Fibroblast of skin of back (primary cell): ENCODE data around the gene SMU1.
"Not testable (repeated sequence)": the region's sequence is repeated elsewhere in the genome, so short reads cannot be mapped to it uniquely, and the experiment has no call there.

ENCODE experiments used
- DNase-seq: peaks from one replicate; pipeline ENCODE4 v3.0.0-alpha.2; 2013

The SMU1 gene

GRCh38 chr9:33105504-33105903 lies 29.0 kb upstream of the SMU1 start:
- DNase-seq, result no peak

GRCh38 chr9:33104401-33104800 lies 27.9 kb upstream of the SMU1 start:
- no peak for DNase-seq

- no peak for DNase-seq
Measured at GRCh38 chr9:33103501-33104281, 27.2 kb upstream of the SMU1 start.

GRCh38 chr9:33102551-33103210 lies 26.2 kb upstream of the SMU1 start:
- DNase-seq, result no peak

GRCh38 chr9:33101104-33101951 lies 24.9 kb upstream of the SMU1 start:
- DNase-seq, result peak; percentile 92

GRCh38 chr9:33099754-33100153 lies 23.3 kb upstream of the SMU1 start:
- no peak for DNase-seq

DNA sequence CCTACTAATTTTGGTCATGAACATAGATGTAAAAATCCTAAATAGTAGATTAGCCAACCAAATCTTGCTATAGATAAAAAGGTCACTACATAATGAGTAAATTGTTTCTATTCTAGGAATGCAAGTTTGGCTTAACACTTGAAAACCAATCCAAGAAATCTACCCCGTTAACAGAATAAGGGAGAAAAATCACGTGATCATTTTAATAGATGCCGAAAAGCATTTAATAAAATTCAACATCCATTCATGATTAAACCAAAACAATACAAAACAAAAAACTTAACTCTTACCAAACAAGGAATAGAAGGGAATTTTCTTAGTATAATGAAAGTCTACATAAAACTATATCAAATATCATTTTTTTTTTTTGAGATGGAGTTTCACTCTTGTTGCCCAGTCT lies 20.7 kb upstream of the SMU1 start:
- DNase-seq, result no peak

DNA sequence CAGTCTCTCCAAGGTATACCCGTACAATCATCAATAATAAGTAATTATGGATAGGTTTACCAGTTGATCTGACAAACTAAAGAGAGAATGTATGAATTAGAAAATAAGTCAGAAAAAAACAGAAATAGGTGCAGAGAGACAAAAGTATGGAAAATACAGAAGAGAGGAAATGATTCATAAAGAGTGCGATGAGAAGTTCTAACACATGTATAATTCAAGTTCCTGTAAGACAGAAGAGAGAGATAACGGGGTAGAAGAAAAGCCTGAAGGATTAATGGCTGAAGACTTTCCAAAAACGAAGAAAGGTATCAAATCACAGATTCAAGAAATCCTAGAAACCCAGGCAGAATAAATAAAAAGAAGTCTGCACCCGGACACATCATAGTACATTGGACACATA lies 16.2 kb upstream of the SMU1 start:
- DNase-seq, result no peak

- not testable (repeated sequence) for DNase-seq
Measured at GRCh38 chr9:33085672-33086071, 9.2 kb upstream of the SMU1 start.

DNA sequence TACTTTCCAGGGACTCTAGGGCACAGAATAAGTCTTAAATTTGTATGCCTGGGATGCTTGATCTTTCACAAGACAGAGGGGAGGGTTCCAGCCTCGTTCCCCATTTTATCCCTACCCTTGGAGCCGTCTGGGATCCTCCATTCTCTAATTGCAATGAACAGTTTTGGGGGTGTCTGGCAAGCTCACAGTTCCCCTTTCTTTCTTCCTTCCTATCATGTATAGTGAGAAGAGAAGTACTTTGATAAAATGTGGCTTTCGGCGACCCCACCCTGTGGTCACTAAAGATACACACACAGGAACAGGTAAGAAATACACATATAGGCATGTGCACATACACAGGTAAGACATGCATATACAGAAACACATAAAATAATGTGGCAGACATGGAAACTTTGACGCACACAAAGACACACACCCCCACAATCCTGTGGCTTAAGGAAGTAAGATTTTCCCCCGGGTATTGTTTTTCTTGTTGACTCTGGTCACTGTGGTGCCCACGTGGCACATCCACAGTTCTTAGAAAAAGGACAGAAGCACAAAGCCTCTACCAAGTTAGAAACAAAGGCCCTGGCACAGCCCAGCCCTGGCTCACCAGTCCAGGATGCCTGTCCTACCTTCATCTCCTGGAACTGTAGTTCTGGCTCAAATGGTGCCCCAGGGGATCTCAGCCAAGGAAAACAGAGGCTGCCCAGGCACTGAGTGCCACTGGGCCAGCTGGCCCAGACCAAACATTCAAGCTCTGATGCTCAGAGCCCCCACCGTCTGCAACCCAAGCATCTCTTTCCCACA lies 6.3 kb upstream of the SMU1 start:
- DNase-seq, result no peak

GRCh38 chr9:33082128-33082527 lies 5.7 kb upstream of the SMU1 start:
- DNase-seq, result no peak

DNA sequence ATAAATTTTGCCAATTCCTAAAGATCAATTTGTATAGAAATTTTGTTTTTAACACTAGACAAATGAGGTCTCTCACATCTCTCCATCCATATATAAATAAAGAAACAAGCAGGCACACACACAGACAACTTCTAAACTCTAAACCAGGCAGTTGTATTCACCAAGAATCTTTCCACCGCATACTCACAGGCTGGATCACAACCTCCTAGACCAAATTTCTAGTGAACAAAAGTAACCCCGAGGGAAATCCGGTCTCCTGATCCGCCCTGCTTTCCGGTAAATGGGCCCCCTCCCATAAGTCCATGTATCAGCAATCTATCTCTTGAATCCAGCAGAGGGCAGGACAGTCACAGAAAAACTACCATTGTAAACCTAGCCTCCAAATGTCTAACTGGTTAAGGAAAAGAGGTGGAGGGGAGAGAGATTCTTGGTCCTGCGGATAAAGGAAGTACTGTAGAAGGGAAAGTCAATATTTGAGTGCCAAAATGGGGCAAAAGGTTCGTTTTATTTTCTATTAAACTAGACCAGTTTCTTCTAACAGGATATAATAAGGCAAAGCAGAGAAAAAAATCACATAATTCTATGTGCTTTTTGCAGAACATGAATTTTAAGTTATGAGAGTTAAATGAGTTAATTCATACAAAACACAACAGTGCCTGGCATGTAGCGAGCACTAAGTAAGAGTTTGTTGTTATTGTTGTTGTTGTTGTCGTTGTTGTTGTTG lies 4.8 kb upstream of the SMU1 start:
- DNase-seq, result peak; percentile 88

DNA sequence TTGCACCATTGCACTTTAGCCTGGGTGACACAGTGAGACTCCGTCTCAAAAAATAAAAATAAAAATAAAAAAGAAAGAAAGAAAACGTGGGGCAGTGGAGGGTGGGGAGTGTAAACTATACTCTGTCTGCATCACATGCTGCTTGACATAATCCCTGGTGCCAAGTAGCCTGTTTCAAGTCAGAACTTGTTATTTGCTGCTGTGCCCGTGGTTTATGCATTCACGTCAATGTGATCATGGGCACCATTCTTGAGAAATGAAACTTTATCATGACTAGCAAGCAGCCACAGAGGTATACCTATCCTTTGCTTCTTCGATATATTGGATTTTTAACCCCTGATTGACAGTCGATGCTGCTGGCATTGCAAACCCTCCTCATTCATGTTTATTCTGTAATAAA lies 4.1 kb upstream of the SMU1 start:
- DNase-seq, result no peak

- no peak for DNase-seq
Measured at GRCh38 chr9:33068991-33069390, 7.5 kb downstream of the SMU1 start.

DNA sequence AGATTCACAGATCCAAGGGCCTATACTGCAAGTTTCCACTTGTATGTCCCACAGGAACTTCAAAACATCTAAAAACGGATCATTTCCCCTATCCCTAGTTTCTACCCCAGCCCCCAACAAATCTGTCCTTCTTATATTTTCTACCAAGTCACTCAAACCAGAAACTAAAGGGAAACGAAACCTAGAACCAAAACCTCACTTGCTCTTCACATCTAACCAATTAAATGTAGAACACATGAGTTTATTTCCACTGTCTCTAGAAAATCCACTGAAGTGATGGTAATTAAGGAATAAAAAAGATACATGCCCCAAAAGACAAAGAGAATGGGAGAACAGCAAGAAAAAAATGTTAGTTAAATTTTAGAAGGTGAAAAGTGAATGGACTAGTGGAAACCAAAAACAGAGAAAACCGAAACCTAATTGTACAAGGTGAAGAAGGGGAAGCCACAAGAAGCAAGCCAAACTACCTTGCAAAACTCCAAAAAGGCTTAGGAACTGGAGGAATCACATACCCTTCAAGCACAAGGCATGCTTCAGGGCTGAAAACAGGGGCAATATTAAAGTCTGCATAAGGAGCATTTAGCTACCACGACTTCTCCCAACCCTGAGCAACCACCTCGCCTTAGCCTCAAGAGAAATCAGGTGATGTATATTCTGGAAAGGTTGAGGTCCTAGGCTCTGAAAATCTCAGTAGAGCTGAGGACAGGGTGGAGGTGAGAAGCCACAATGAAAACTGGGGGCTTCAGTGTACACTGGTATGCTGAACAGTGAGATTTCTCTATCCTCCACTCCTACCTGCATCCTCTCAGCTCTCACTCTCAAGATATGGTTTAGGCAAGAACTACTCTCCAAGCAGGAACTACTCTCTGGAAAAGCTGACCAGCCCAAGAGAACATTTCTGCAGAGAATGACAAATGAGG lies 11.1 kb downstream of the SMU1 start:
- DNase-seq, result no peak

- DNase-seq, result no peak
Measured at GRCh38 chr9:33051144-33051543, 25.3 kb downstream of the SMU1 start.

DNA sequence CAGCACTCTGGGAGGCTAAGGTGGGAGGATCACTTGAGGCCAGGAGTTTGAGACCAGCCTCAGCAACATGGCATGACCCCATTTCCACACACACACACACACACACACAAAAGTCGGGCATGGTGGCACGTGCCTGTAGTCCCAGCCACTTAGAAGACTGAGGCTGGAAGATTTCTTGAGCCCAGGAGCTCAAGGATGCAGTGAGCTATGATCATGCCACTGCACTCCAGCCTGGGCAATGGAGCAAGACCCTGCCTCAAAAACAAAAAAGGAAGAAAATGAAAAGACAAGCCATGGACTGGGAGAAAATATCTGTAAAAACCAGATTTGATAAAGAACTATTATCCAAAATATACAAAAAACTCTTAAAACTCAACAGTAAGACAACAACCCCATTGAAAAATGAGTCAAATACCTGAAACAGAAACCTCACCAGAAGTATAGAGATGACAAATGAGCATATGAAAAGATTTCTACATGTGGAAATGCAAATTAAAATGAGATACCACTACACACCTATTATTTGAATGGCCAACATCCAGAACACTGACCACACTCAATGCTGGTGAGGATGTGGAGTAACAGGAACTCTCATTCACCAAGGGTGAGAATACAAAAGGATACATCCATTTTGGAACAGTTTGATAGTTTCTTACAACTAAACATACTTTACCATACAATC lies 26.7 kb downstream of the SMU1 start:
- DNase-seq, result no peak

DNA sequence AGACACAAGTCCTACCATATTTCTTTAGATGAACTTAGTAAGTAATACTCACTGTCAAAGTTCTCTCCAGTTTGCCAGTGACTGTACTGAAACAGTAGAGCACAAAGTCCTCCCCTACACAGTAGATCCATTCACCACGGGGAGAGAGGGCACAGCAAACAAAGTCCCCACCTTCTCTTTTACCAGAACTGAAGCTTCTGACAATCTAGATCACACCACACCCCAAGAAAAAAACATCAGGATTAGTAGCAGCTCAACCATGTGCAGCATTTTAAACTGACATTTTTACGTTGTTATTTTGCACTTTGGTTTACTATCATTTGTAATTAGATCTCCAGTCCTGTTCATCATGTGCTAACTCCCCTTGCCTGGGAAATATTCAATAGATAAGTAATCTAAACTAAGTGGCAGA lies 28.4 kb downstream of the SMU1 start:
- no peak for DNase-seq

GRCh38 chr9:33046061-33046460 lies 30.4 kb downstream of the SMU1 start:
- DNase-seq, result no peak

GRCh38 chr9:33044677-33045282 lies 31.7 kb downstream of the SMU1 start:
- peak; percentile 26 for DNase-seq
